ENCODE results near the gene IBSP.

Gene IBSP

DNA sequence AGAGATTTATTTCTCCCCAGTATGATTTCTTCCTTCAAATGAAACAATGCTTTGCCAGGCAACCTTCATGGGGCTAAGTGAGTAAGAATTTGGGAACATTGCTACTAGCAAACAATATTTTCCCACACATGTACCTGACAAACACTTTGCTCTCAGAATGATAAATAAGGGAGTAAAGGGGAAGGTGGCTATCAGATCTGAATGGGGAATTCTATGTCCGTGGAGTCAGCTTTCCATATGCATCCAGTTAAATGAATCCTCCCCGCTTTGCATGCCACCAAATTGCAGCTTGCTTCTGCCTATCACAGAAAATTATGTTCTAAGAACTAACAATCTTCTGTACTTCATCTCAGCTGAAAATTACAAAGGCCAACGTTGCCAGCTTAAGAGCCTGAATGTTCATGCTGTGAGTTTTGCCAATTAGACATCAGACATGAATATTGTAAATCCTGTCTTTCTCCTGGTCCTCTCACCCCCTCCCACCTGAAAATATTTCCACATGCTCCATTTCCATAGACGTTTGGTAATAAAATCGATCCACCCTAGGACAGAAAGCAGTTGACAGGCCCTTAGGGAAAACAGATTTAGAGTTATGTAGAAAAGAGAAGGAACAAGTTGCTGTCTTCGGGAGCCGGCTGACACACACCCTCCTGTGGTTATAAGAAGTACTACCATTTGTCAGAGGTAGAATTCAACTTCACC is 39.7 kb downstream of the IBSP start:
- peak; percentile 10 for DNase-seq

DNA sequence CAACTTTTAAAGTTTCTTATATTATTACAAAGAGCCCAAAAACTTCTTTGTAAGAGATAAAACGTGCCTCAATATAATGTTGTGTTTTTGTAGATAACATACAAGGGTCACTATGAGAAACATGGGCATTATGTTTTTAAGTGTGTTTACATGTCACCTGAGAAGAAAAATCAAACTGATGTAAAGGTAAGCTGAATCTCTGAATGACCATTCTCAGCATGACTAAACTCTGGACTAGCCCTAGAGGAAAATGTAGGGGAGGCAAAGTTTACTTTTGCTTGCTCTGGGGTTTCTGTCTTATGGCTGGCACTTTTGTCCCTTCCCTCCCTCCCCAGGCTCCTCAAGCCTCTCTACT is 40.2 kb downstream of the IBSP start:
- no peak for DNase-seq

DNA sequence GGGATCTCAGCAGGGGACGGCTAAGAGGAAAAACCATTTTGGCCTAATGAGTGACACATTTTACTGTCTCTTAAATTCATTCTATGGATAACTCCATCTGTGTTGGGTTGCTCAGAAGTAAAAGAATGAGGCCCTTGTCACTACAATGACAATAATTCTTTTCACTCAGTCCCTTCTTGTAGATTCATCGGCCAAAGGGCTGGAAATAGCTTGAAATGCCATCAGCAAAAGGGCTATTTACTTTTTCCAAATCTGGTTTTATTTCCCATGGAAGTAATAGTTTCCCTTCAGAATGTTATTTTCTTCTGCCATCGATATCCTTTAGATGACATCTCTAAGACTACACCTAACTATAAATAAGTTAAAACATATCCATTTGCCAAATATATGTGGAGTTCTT is 40.8 kb downstream of the IBSP start:
- DNase-seq: no peak

DNA sequence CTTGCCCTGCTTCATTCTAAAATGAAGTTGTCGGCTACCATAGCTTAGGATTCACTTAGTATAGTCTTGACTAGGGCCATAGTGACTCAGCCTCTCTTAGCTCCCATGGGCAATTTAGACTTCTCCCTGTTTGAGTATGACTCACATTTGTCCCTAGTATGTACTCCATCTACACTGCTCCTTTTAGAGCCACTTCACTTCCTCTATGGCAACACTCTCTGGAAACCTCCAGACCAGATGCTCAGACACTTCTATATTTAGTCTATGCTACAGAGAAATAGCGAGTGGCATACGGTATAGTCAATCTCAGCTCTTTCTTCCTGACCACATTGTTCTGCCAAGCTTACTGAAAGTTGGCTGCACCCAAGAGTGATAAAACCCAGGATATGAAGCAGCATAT is 44.6 kb downstream of the IBSP start:
- DNase-seq: no peak

DNA sequence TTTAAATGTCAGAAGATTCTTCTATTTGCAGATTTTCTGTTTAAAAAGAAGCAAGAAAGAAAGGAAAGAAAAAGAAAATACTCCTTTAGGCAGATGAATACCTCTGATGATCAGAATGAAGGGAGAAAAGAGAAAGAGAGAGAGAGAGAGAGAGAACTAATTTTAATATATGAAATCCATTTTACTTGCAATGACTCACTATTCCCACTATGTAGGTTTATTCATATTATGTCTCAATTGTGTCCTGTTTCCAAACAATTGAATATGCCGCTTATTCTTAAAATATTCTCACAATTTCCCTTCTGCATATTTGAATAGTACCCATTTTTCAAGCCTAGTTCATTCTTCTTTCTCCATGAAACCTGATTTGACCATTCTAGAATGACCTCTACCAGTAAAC is 45.1 kb downstream of the IBSP start:
- DNase-seq: no peak

DNA sequence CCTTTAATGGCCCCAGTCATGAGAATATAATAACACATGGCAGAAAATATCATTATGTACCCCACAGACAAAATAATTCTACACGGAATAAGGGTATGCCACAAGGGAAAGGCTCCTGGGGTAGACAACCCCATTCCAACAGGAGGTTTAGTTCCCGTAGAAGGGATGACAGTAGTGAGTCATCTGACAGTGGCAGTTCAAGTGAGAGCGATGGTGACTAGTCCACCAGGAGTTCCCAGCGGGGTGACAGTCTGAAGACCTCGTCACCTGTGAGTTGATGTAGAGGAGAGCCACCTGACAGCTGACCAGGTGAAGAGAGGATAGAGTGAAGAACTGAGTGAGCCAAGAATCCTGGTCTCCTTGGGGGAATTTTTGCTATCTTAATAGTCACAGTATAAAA is 46.9 kb downstream of the IBSP start:
- no peak for DNase-seq

DNA sequence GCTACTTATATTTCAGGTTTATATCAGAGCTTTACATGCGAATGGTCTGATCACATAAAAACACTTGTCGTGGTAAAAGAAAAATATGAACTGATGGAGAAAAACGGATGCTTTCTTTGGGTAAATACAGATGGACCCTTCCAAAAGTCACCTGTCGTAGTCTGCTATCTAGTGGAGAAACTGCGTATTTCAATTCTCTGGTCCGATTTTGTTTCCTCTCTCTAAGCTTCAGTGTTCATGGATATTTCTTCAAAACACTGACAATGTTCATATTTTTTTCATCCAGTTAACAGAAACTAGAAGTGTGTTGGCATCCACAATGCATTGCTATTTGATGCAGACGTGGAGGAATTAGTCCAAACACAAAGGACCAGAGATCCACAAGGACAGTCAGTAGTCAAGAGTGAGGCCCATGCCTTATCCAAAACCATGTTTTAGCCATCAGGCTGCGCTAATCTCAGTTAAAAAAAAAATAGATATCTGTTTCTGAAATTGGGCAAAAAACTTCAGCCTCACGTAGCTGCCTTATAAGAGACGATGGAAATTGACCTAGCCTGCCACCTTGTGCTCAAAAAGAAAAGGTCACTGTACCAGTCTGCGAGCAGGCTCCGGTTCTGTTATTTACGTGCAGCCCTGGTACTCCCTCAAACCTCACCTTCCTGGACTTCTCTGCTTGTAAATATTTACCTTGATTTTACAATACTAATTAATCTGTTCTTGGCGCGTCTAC is 49.4 kb downstream of the IBSP start:
- DNase-seq: peak; percentile 35

DNA sequence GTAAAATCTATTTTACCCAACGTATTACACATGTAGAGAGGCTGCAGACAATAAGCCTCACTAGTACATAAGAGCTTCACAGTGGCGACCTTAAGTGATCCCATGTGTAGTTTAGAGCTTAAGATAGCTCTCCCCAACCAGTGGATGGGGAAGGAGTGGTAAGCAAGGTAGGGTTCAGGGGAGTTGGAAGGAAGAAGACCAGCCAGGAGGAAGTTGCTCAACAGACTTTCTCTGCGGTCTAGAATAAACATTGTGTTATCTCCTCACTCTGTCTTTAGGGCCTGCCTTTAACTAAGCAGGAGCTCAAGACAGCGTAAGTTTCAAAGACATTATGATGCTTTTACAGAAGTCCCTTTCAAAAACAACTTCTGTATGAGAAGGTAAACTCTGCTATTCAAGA is 50.3 kb downstream of the IBSP start:
- no peak for DNase-seq

DNA sequence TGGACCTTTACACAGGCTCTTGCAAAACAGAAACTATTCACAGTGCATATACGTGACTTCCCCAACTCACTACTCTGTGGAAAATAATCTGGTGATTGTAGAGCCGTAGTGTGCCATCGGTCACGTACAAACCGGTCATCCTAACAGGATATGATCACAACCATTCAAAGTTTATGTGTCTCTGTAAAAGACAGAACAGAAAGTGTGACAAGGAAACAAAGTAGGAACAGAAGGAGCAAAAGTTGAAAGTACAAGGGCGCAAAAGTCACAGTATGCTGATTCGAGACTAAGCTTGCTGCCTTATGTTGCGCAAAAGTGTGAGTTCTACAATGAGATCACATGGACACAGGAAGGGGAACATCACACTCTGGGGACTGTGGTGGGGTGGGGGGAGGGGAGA is 52.0 kb downstream of the IBSP start:
- DNase-seq: no peak

DNA sequence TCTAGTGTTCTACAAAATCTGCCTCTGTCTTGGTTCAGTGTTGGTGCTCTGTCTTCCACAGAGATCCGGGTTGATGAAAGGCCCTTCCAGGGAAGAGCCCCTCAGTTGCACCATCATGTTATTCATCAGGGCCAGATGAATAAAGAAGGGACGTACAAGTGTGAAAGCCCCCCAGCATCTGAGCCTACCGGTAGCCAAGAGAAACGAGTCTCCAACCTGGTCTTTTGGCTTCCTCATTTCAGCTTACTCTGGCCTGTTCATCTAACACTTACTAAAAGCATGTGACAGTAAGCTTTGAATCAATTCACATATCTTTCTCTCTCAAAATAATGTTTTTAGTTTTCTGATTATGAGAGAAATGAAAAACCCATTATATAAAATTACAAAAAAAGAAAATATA is 52.6 kb downstream of the IBSP start:
- no peak for DNase-seq

DNA sequence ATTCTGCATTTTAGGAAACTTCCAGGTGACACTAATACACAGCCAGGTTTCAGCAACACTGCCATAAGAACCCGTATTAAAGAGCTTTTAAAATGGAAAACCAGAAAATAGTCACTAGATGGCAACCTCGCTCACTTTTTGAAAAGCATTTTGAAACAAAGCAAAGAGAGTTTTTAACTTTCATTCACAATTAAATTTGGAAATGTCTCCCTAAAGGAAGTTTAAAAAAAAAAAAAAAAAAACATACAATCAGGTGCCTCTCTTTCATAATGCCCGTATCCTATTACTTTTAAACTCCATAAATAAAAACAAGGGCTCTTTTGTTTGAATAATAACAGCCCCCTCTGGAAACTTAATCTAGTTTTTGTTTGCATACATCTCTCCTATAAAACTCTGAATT is 53.8 kb downstream of the IBSP start:
- DNase-seq: no peak

DNA sequence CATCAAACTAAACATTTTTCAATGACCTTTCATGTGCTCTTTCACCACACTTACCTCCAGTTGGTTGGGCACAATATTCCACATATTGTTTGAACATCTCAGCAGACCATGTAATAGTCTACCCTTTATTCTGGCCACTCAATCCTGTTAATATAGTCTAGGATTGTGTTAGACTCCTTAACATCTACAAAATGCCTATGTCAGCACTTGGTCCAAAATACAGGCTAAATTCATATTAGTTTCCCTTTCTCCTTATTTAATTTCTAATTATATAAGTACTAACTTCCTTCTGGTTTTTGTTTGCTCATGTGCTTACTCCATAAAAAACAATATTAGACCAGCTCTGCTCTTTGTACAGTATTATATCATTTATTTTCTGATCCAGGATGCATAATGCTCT is 54.5 kb downstream of the IBSP start:
- no peak for DNase-seq

DNA sequence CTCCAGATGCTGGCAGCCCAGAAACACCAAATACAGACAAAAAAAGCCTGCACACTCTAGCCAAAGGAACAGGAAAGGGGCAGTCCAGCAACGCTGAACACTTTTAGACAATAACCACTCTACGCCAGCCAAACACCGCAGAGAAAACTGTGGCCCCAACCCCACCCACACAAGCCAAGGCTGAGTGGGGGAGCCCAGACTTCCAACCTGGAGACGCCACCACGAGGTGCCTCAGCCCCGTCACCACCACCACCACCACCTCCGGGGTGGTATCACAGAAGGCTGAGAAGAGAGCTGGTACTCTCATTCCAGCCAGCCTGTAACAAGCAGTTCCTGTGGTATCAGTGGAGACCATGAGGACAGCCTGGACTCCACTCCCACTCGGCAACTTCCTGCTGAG is 56.2 kb downstream of the IBSP start:
- DNase-seq: no peak

DNA sequence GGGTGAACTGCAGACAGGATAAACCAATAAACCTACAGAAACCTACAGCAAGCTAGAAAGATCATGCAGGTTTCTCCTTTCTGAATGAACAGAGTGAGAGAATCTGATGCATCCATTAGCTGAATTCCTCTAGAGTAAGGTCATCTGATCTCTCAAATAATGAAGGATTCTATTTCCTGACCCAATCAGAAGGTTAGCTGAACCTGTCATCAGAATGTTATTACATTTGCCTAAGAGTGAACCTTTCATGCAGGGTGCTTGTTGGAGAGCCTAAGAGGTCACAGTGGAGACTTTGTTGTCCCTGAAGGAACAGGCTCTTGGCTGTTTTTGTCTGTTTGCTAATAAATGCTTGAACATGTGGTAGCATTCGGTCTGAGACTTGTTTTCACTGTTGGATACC is 57.5 kb downstream of the IBSP start:
- DNase-seq: no peak

DNA sequence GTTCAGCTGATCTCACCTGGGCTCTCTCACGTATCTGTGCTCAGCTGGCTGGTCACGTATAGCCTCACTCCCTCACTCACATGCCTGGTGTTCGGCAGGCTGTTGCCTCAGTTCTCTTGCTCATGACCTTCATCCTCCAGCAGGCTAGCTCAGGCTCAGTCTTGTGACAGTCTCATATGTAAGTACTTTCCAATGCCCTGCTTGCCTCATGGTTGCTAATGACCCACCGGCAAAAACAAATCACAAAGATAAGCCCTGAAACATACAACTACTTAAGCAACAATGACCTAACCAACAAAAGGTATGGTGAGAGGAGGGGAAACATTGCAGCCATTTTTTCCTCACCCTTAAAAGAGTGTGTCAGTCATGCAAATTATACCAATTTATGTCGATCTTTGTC is 58.4 kb downstream of the IBSP start:
- DNase-seq: no peak
